H1 (cell line): Measurements from ENCODE around the gene ZIM2. TPM values are rescaled to one million over a fixed set of nuclear protein-coding genes. Genes with fewer than 3 reads are reported as not detected.

Experiments used
- CTCF ChIA-PET: fragments of 300-600 bp; sonication (Branson Sonifier 250); formaldehyde crosslinking; loops from one replicate; lab custom pipeline; 2021; ENCODE audit not compliant: partially characterized antibody; lab: Charles Lee
- POLR2A ChIA-PET: fragments of 300-600 bp; sonication (Branson Sonifier 250); formaldehyde crosslinking; loops from one replicate; lab custom pipeline; 2021; ENCODE audit warnings: inconsistent platforms; ENCODE audit not compliant: partially characterized antibody; lab: Charles Lee
- DNase-seq, 2 experiments: peaks; one replicate each; pipeline versions ENCODE4 v3.0.0 to v3.0.0-alpha.2; 2010 to 2022; ENCODE audit warnings: low spot score in 2 of 2, low read depth in 1 of 2, mixed read lengths in 1 of 2
- FAIRE-seq: peaks from 2 replicates; lab custom pipeline; 2011; peaks lifted over from hg19 to GRCh38; lab: Jason Lieb, UNC
- H2AFZ ChIP-seq: 2 replicates; pipeline ENCODE4 v1.8.1; 2012; ENCODE audit warnings: low read length, inconsistent platforms
- H2AK5ac ChIP-seq: 2 replicates; pipeline ENCODE4 v1.6.1; 2013; ENCODE audit warnings: low read depth, low read length
- H2BK120ac ChIP-seq: replicated peaks from 2 replicates; pipeline ENCODE3; 2013; ENCODE audit warnings: low read depth, low read length, inconsistent platforms
- H2BK12ac ChIP-seq: 2 replicates; pipeline ENCODE4 v1.6.1; 2013; ENCODE audit warnings: low read depth, low read length
- H2BK15ac ChIP-seq: 2 replicates; pipeline ENCODE4 v1.6.1; 2013; ENCODE audit warnings: low read length
- H2BK20ac ChIP-seq: 2 replicates; pipeline ENCODE4 v1.6.1; 2013; ENCODE audit warnings: low read length
- H2BK5ac ChIP-seq: 2 replicates; pipeline ENCODE4 v1.6.1; 2013; ENCODE audit warnings: low read depth, low read length
- H3K14ac ChIP-seq: 2 replicates; pipeline ENCODE4 v1.6.1; 2013; ENCODE audit warnings: inconsistent platforms; ENCODE audit not compliant: insufficient read length
- H3K18ac ChIP-seq: 2 replicates; pipeline ENCODE4 v1.6.1; 2013; ENCODE audit warnings: low read length; ENCODE audit errors: extremely low read depth
- H3K23ac ChIP-seq: 2 replicates; pipeline ENCODE4 v1.6.1; 2013; ENCODE audit warnings: inconsistent platforms; ENCODE audit not compliant: insufficient read length
- H3K23me2 ChIP-seq: 2 replicates; pipeline ENCODE4 v1.6.1; 2013; ENCODE audit warnings: low read depth, low read length
- H3K27ac ChIP-seq: 2 replicates; pipeline ENCODE4 v1.6.1; 2011; ENCODE audit warnings: low read depth, low read length, inconsistent platforms
- H3K27me3 ChIP-seq, 4 experiments: replicated peaks in 1 of 4; 1 replicate in 1 of 4; 2 replicates in 3 of 4; pipeline versions ENCODE4 v1.6.1 to v1.8.1; 2011 to 2013; ENCODE audit warnings: low read length in 3 of 4, mild to moderate bottlenecking in 3 of 4, inconsistent platforms in 2 of 4, mixed read lengths in 2 of 4, moderate library complexity in 1 of 4; ENCODE audit not compliant: control insufficient read depth in 3 of 4, insufficient read depth in 3 of 4; ENCODE audit errors: extremely low read depth in 1 of 4
- H3K36me3 ChIP-seq, 4 experiments: 2 replicates each; pipeline versions ENCODE4 v1.6.1 to v1.8.1; 2011 to 2013; ENCODE audit warnings: mild to moderate bottlenecking in 4 of 4, low read length in 3 of 4, moderate library complexity in 2 of 4, control low read depth in 1 of 4, inconsistent platforms in 1 of 4; ENCODE audit not compliant: insufficient read depth in 4 of 4, control insufficient read depth in 2 of 4
- H3K4ac ChIP-seq: replicated peaks from 2 replicates; pipeline ENCODE3; 2013; ENCODE audit warnings: low read length, low read depth, mixed read lengths, inconsistent platforms; ENCODE audit not compliant: insufficient read length
- H3K4me1 ChIP-seq, 4 experiments: replicated peaks in 1 of 4; 1 replicate in 1 of 4; 2 replicates in 3 of 4; pipeline versions ENCODE4 v1.6.1 to v1.8.1; 2011 to 2013; ENCODE audit warnings: low read length in 3 of 4, inconsistent platforms in 2 of 4, mixed read lengths in 1 of 4; ENCODE audit not compliant: insufficient read depth in 4 of 4, control insufficient read depth in 3 of 4
- H3K4me2 ChIP-seq, 2 experiments: 2 replicates each; pipeline versions ENCODE4 v1.6.1 to v1.8.1; 2011 to 2013; ENCODE audit warnings: low read depth in 2 of 2, low read length in 2 of 2, control low read depth in 1 of 2, inconsistent platforms in 1 of 2, mild to moderate bottlenecking in 1 of 2; ENCODE audit not compliant: insufficient read depth in 1 of 2
- H3K4me3 ChIP-seq, 4 experiments: fragments of 200-600, 300-600 bp in 1 of 4; sonication (generic), shearing (Covaris generic), sonication (Bioruptor Twin) in 1 of 4; 2 replicates each; pipeline versions ENCODE4 v1.5.1 to v1.8.1; 2011 to 2016; ENCODE audit warnings: low read length in 4 of 4, low read depth in 3 of 4, control low read depth in 2 of 4, inconsistent platforms in 2 of 4, mild to moderate bottlenecking in 2 of 4, mixed read lengths in 1 of 4, moderate library complexity in 1 of 4; ENCODE audit not compliant: insufficient read depth in 2 of 4; ENCODE audit errors: extremely low read depth in 1 of 4
- H3K56ac ChIP-seq: replicated peaks from 2 replicates; pipeline ENCODE3; 2013; ENCODE audit warnings: low read depth, mild to moderate bottlenecking, mixed read lengths, low read length, inconsistent platforms; ENCODE audit not compliant: insufficient read length
- H3K79me1 ChIP-seq: 2 replicates; pipeline ENCODE4 v1.6.1; 2013; ENCODE audit warnings: low read depth, low read length, control low read depth
- H3K79me2 ChIP-seq, 2 experiments: 2 replicates each; pipeline versions ENCODE4 v1.6.1 to v1.8.1; 2012 to 2013; ENCODE audit warnings: low read length in 2 of 2, mild to moderate bottlenecking in 2 of 2, inconsistent platforms in 1 of 2; ENCODE audit not compliant: insufficient read depth in 2 of 2, control insufficient read depth in 1 of 2
- H3K9ac ChIP-seq, 4 experiments: replicated peaks in 1 of 4; 1 replicate in 1 of 4; 2 replicates in 3 of 4; pipeline versions ENCODE4 v1.6.1 to v1.8.1; 2011 to 2013; ENCODE audit warnings: low read depth in 3 of 4, low read length in 3 of 4, control low read depth in 2 of 4, mild to moderate bottlenecking in 2 of 4, moderate library complexity in 2 of 4, inconsistent platforms in 1 of 4; ENCODE audit errors: extremely low read depth in 1 of 4
- H3K9me3 ChIP-seq, 2 experiments: 2 replicates each; pipeline versions ENCODE4 v1.6.1 to v1.8.1; 2012 to 2013; ENCODE audit warnings: mild to moderate bottlenecking in 2 of 2, moderate library complexity in 2 of 2, control low read depth in 1 of 2, inconsistent platforms in 1 of 2, low read depth in 1 of 2, low read length in 1 of 2, mixed read lengths in 1 of 2; ENCODE audit not compliant: insufficient read depth in 2 of 2
- H4K20me1 ChIP-seq, 2 experiments: replicated peaks in 1 of 2; 2 replicates each; pipeline versions ENCODE3 to v1.8.1; 2011 to 2013; ENCODE audit warnings: inconsistent platforms in 2 of 2, low read length in 2 of 2, mild to moderate bottlenecking in 1 of 2; ENCODE audit not compliant: insufficient read depth in 2 of 2, control insufficient read depth in 1 of 2
- H4K5ac ChIP-seq: 2 replicates; pipeline ENCODE4 v1.6.1; 2013; ENCODE audit warnings: low read length, low read depth, mixed read lengths, inconsistent platforms; ENCODE audit not compliant: insufficient read length
- H4K8ac ChIP-seq: 2 replicates; pipeline ENCODE4 v1.8.0; 2013; ENCODE audit warnings: mild to moderate bottlenecking, moderate library complexity, low read length, inconsistent platforms; ENCODE audit not compliant: insufficient read depth; ENCODE audit errors: extremely low read depth
- H4K91ac ChIP-seq: replicated peaks from 2 replicates; pipeline ENCODE3; 2013; ENCODE audit warnings: low read length, mixed read lengths, inconsistent platforms; ENCODE audit not compliant: insufficient read length
- BRCA1 ChIP-seq: IDR thresholded peaks from 2 replicates; pipeline ENCODE4 v1.6.1; 2012; ENCODE audit warnings: low read depth, low read length, improper control_type of control experiment
- EGR1 ChIP-seq: IDR thresholded peaks from 2 replicates; pipeline ENCODE4 v1.6.1; 2011; ENCODE audit warnings: low read depth, low read length, borderline replicate concordance
- GTF2F1 ChIP-seq: IDR thresholded peaks from 2 replicates; pipeline ENCODE4 v1.6.1; 2012; ENCODE audit warnings: low read depth, low read length, improper control_type of control experiment, borderline replicate concordance
- KDM1A ChIP-seq: fragments of 200-600, 300-600 bp; sonication (generic); IDR thresholded peaks from 2 replicates; pipeline ENCODE4 v1.7.1; 2016; ENCODE audit warnings: mild to moderate bottlenecking, low read length, borderline replicate concordance
- KDM4A ChIP-seq: IDR thresholded peaks from one replicate; pipeline ENCODE4 v1.7.1; 2012; ENCODE audit warnings: low read depth, mild to moderate bottlenecking, moderate library complexity, low read length, inconsistent platforms; ENCODE audit not compliant: severe bottlenecking
- RAD21 ChIP-seq, 2 experiments: IDR thresholded peaks in 1 of 2; conservative IDR thresholded peaks in 1 of 2; 2 replicates each; pipeline ENCODE4 v1.6.1; 2011; ENCODE audit warnings: low read depth in 2 of 2, low read length in 2 of 2, improper control_type of control experiment in 1 of 2, inconsistent platforms in 1 of 2, mild to moderate bottlenecking in 1 of 2, moderate library complexity in 1 of 2
- ZNF274 ChIP-seq: IDR thresholded peaks from 2 replicates; pipeline ENCODE4 v1.7.0; 2012; ENCODE audit warnings: low read length, borderline replicate concordance; ENCODE audit errors: extremely low read depth
- WGBS, 2 experiments: shearing (Covaris generic) in 1 of 2; methylation state at CpG; one replicate each; pipeline versions ENCODE4 v1.1.6 to v1.1.7; 2013 to 2015; ENCODE audit warnings: low lambda C conversion rate in 2 of 2, mixed read lengths in 2 of 2, inconsistent platforms in 1 of 2, low coverage in 1 of 2, missing lambda C conversion rate in 1 of 2; ENCODE audit not compliant: insufficient replicate concordance in 2 of 2, insufficient coverage in 1 of 2, insufficient read length in 1 of 2; ENCODE audit errors: extremely low coverage in 1 of 2, missing lambda C conversion rate in 1 of 2; 5-methylcytosine and 5-hydroxymethylcytosine counted together
- polyA plus RNA-seq, 7 experiments: library from polyadenylated mRNA; depleted of rRNA in 3 of 7; stranded (reverse) in 5 of 7; unstranded in 2 of 7; fragments of >200 nt in 5 of 7; fragments of 200-250 nt in 2 of 7; gene quantifications; 1 replicate in 5 of 7; 2 replicates in 1 of 7; 4 replicates in 1 of 7; pipeline versions ENCODE4 v1.2.1 to v1.2.3, GENCODE V29; 2011 to 2013; ENCODE audit warnings: missing spikeins in 2 of 7, mixed read lengths in 2 of 7
- total RNA-seq: library from RNA; stranded (reverse); fragmentation: NEBNext Ultra II Directional; extraction: Animal tissue kit (Norgen Biotek cat#: 25700); gene quantifications from 2 replicates; pipeline ENCODE4 v1.2.1, GENCODE V29; 2021
- TF ChIP-seq, protein P1 (sequence below): IDR thresholded peaks from 2 replicates; pipeline ENCODE4 v1.6.1; 2012; ENCODE audit warnings: low read length, inconsistent platforms
- TF ChIP-seq, protein P2 (sequence below), 3 experiments: IDR thresholded peaks; 1 replicate in 2 of 3; 2 replicates in 1 of 3; pipeline versions ENCODE4 v1.5.1 to v1.6.1; 2011; ENCODE audit warnings: low read length in 3 of 3, mild to moderate bottlenecking in 3 of 3, inconsistent platforms in 2 of 3, low read depth in 1 of 3, moderate library complexity in 1 of 3; ENCODE audit not compliant: insufficient read depth in 1 of 3; ENCODE audit errors: control extremely low read depth in 1 of 3

The ZIM2 gene
- total and polyA plus RNA-seq, 2 of the 8 experiments (the other 6 are each of a cell fraction or from before 2014, with no cell fraction given), result not detected

DNA sequence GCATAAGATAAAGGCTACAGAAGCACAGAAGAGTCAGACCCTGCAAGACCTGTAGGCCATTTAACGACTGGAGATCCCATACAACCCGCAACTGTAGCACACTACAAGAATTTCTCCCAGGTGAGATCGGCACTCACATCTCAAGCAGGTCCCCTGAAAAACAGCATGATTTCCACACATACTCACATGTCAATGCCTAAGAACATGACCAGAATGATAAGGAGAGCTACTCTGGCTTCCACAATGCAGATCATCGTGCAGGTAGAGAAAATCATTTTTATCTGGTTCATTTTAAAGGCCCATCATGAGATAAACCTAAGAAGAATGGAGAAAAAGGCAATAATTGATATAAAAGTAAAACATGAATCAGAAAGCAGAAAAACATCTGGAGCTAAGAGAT, 17.5 kb upstream of the ZIM2 start:
- no peak overlapping the region for H2AK5ac ChIP-seq
- ChIA-PET POLR2A (no interaction called here), CTCF (no interaction called here)
- no peak overlapping the region for H3K27ac ChIP-seq
- H4K91ac ChIP-seq, result no peak overlapping the region
- no peak overlapping the region for H3K4me2 ChIP-seq
- no peak overlapping the region for H3K14ac ChIP-seq
- no peak overlapping the region for H3K18ac ChIP-seq
- no peak overlapping the region for H2BK15ac ChIP-seq
- 77% methylated on average over 4 of the region's 4 CpGs; no CpG with 5 or more reads in 1 of the 2 experiments for WGBS, 2 experiments
- DNase-seq (no peak), FAIRE-seq (no peak)
- H2AFZ ChIP-seq, result no peak overlapping the region
- no peaks in the 10 kb centered on the region for H3K36me3 ChIP-seq
- no peaks in the 10 kb centered on the region for H3K79me2 ChIP-seq
- H3K4me3 ChIP-seq, result no peak overlapping the region
- peaks cover 0 to 1% (median 0%) of the 10 kb centered on the region in 4 experiments; a peak in 1 of 7 replicates for H3K27me3 ChIP-seq
- no peak overlapping the region for H3K4ac ChIP-seq
- no peak overlapping the region for H3K9ac ChIP-seq
- H2BK20ac ChIP-seq, result no peak overlapping the region
- no peak overlapping the region for H4K8ac ChIP-seq
- no peak overlapping the region for H3K23ac ChIP-seq
- no peak overlapping the region for H2BK120ac ChIP-seq
- H3K23me2 ChIP-seq, result no peaks in the 10 kb centered on the region
- H2BK12ac ChIP-seq, result no peak overlapping the region
- H2BK5ac ChIP-seq, result no peak overlapping the region
- no peaks in the 10 kb centered on the region for H3K79me1 ChIP-seq
- no peaks in the 10 kb centered on the region for H4K20me1 ChIP-seq
- no peak overlapping the region for H3K56ac ChIP-seq
- no peak overlapping the region for H4K5ac ChIP-seq
- no peaks in the 10 kb centered on the region for H3K4me1 ChIP-seq
- peaks cover 67 to 80% of the 10 kb centered on the region in 2 experiments for H3K9me3 ChIP-seq
- TF ChIP-seq KDM1A, result no peak
- no peak for TF ChIP-seq ZNF274
- no peak for TF ChIP-seq KDM4A
- no peak for TF ChIP-seq RAD21 (IDR thresholded peaks at IDR 0.05 in 1 of 2, conservative IDR thresholded peaks at IDR 0.05 in 1 of 2; ENCODE audit: low read depth in 2 of 2, low read length in 2 of 2)
- TF ChIP-seq, protein P1, sequence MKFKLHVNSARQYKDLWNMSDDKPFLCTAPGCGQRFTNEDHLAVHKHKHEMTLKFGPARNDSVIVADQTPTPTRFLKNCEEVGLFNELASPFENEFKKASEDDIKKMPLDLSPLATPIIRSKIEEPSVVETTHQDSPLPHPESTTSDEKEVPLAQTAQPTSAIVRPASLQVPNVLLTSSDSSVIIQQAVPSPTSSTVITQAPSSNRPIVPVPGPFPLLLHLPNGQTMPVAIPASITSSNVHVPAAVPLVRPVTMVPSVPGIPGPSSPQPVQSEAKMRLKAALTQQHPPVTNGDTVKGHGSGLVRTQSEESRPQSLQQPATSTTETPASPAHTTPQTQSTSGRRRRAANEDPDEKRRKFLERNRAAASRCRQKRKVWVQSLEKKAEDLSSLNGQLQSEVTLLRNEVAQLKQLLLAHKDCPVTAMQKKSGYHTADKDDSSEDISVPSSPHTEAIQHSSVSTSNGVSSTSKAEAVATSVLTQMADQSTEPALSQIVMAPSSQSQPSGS, result no peak
- TF ChIP-seq GTF2F1, result no peak
- no peak for TF ChIP-seq EGR1
- TF ChIP-seq, protein P2, sequence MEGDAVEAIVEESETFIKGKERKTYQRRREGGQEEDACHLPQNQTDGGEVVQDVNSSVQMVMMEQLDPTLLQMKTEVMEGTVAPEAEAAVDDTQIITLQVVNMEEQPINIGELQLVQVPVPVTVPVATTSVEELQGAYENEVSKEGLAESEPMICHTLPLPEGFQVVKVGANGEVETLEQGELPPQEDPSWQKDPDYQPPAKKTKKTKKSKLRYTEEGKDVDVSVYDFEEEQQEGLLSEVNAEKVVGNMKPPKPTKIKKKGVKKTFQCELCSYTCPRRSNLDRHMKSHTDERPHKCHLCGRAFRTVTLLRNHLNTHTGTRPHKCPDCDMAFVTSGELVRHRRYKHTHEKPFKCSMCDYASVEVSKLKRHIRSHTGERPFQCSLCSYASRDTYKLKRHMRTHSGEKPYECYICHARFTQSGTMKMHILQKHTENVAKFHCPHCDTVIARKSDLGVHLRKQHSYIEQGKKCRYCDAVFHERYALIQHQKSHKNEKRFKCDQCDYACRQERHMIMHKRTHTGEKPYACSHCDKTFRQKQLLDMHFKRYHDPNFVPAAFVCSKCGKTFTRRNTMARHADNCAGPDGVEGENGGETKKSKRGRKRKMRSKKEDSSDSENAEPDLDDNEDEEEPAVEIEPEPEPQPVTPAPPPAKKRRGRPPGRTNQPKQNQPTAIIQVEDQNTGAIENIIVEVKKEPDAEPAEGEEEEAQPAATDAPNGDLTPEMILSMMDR (IDR thresholded peaks at IDR 0.05; ENCODE audit: control extremely low read depth in 1 of 3, insufficient read depth in 1 of 3, low read depth in 1 of 3, low read length in 3 of 3), result no peak
- TF ChIP-seq BRCA1, result no peak
